ENCODE data around the gene GAST.

DNA sequence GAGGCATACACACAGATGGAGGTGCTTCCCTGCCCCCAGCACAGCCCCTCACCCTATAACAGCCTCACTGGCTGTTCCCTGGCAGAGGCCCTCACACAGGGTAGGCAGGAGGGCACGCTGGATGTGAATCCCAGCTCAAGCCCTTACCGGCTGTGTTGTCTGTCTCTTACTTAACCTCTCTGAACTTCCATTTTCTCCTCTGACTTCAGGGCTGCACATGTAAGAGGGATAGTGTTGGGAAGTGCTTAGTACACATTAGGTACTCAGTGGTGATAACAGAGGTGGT lies 48.0 kb upstream of the GAST start:
- TF ChIP-seq, protein P1, sequence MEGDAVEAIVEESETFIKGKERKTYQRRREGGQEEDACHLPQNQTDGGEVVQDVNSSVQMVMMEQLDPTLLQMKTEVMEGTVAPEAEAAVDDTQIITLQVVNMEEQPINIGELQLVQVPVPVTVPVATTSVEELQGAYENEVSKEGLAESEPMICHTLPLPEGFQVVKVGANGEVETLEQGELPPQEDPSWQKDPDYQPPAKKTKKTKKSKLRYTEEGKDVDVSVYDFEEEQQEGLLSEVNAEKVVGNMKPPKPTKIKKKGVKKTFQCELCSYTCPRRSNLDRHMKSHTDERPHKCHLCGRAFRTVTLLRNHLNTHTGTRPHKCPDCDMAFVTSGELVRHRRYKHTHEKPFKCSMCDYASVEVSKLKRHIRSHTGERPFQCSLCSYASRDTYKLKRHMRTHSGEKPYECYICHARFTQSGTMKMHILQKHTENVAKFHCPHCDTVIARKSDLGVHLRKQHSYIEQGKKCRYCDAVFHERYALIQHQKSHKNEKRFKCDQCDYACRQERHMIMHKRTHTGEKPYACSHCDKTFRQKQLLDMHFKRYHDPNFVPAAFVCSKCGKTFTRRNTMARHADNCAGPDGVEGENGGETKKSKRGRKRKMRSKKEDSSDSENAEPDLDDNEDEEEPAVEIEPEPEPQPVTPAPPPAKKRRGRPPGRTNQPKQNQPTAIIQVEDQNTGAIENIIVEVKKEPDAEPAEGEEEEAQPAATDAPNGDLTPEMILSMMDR (IDR thresholded peaks at IDR 0.05; ENCODE audit: low read depth, low read length), result no peak
- no peak for TF ChIP-seq EZH2phosphoT487 (IDR thresholded peaks at IDR 0.05; ENCODE audit: low read depth)
